Spinal cord (tissue), 10 donors: ENCODE data around the gene TUBB6. TPM values are rescaled to one million over a fixed set of nuclear protein-coding genes. Genes with fewer than 3 reads are reported as not detected.

Experiments
- DNase-seq, 6 donors: peaks; one replicate each; pipeline versions ENCODE4 v3.0.0 to v3.0.0-alpha.2; 2013 to 2015; ENCODE audit warnings: low spot score in 6 of 6, low read depth in 4 of 6
- H3K27ac ChIP-seq: one replicate; pipeline ENCODE4 v1.5.1; 2013; ENCODE audit warnings: low read depth, low read length, control low read depth
- H3K27me3 ChIP-seq: one replicate; pipeline ENCODE4 v1.6.1; 2013; ENCODE audit warnings: low read length; ENCODE audit not compliant: control insufficient read depth, insufficient read depth
- H3K36me3 ChIP-seq: one replicate; pipeline ENCODE4 v1.6.1; 2013; ENCODE audit warnings: low read length; ENCODE audit not compliant: control insufficient read depth, insufficient read depth
- H3K4me1 ChIP-seq: one replicate; pipeline ENCODE4 v1.6.1; 2013; ENCODE audit warnings: low read length; ENCODE audit not compliant: control insufficient read depth, insufficient read depth
- H3K4me3 ChIP-seq: one replicate; pipeline ENCODE4 v1.5.1; 2013; ENCODE audit warnings: low read depth, low read length, control low read depth
- H3K9me3 ChIP-seq: one replicate; pipeline ENCODE4 v1.6.1; 2013; ENCODE audit warnings: low read length; ENCODE audit not compliant: control insufficient read depth, insufficient read depth
- WGBS: methylation state at CpG from one replicate; pipeline ENCODE4 v1.1.5; 2013; ENCODE audit warnings: missing lambda C conversion rate; ENCODE audit not compliant: insufficient coverage; 5-methylcytosine and 5-hydroxymethylcytosine counted together
- long read RNA-seq, 4 donors: transcript quantifications; one replicate each; lab custom pipeline, GENCODE V29; 2026
- polyA plus RNA-seq, 2 donors: library from polyadenylated mRNA; unstranded; fragments of 120-200 nt; gene quantifications; one replicate each; pipeline ENCODE4 v1.2.1, GENCODE V29; 2013; ENCODE audit not compliant: insufficient read length in 2 of 2
- total RNA-seq, 2 donors: library from RNA; depleted of rRNA in 1 of 2; stranded (reverse); fragments of 120-200 nt in 1 of 2; fragments of >200 nt in 1 of 2; gene quantifications; one replicate each; pipeline versions ENCODE4 v1.2.3 to v1.2.4, GENCODE V29; 2013 to 2014
- donor health status: healthy.

The TUBB6 gene
- total RNA-seq: 100 to 1,000 TPM; 107 to 163 TPM
- 10 to 100 TPM; 42.9 to 67.2 TPM for polyA plus RNA-seq
- long read RNA-seq, donor 1, transcript TUBB6-201 (4 exons, 2,064 nt): major isoform, 20 of 61 reads
- long read RNA-seq, donor 1, transcript TUBB6-213 (4 exons, 1,017 nt): minor isoform, 6 of 61 reads
- long read RNA-seq, donor 1, partial matches to known transcripts: 20 of 61 reads
- long read RNA-seq, donor 1, other reads (novel, unspliced or antisense): 11 of 61 reads
- long read RNA-seq, donor 2, transcript TUBB6-201 (4 exons, 2,064 nt): major isoform, 5 of 20 reads
- long read RNA-seq, donor 2, partial matches to known transcripts: 11 of 20 reads
- long read RNA-seq, donor 2, other reads (novel, unspliced or antisense): 0 of 20 reads
- long read RNA-seq, donor 3, transcript TUBB6-201 (4 exons, 2,064 nt): major isoform, 7 of 10 reads
- long read RNA-seq, donor 3, partial matches to known transcripts: 0 of 10 reads
- long read RNA-seq, donor 3, other reads (novel, unspliced or antisense): 0 of 10 reads
- long read RNA-seq, donor 4, transcript TUBB6-213 (4 exons, 1,017 nt): minor isoform, 10 of 63 reads
- long read RNA-seq, donor 4, transcript TUBB6-202 (3 exons, 2,163 nt): minor isoform, 10 of 63 reads
- long read RNA-seq, donor 4, transcript TUBB6-201 (4 exons, 2,064 nt): major isoform, 22 of 63 reads
- long read RNA-seq, donor 4, partial matches to known transcripts: 21 of 63 reads
- long read RNA-seq, donor 4, other reads (novel, unspliced or antisense): 0 of 63 reads

GRCh38 chr18:12307701-12308385, at the start of gene TUBB6:
Gene TUBB6 (plus strand): TSS chr18:12308241. CDS start chr18:12308293, 52 bp downstream.
- Histone ChIP-seq H3K27me3 (peaks cover 40% of the 10 kb centered on the region), H3K9me3 (no peaks in the 10 kb centered on the region), H3K36me3 (no peaks in the 10 kb centered on the region), H3K4me1 (peaks cover 19% of the 10 kb centered on the region), H3K27ac (peak within 1 kb of the TSS; percentile 82), H3K4me3 (peak within 1 kb of the TSS; percentile 61)
- under 1% methylated on average over 88 of the region's 88 CpGs for WGBS
- peak in 2 of 6 donors; percentile 32 to 77 for DNase-seq

GRCh38 chr18:12258719-12259705, 49.0 kb upstream of the TUBB6 start:
- DNase-seq: no peak
- H3K27me3 ChIP-seq: peaks cover 24% of the 10 kb centered on the region
- 80% methylated on average over 23 of the region's 29 CpGs for WGBS
- H3K4me3 ChIP-seq: no peak overlapping the region
- peaks cover 11% of the 10 kb centered on the region for H3K4me1 ChIP-seq
- H3K36me3 ChIP-seq: no peaks in the 10 kb centered on the region
- no peaks in the 10 kb centered on the region for H3K9me3 ChIP-seq
- H3K27ac ChIP-seq: no peak overlapping the region

GRCh38 chr18:12262748-12263147, 45.3 kb upstream of the TUBB6 start:
- no peak for DNase-seq
- Histone ChIP-seq H3K27me3 (no peaks in the 10 kb centered on the region), H3K4me3 (no peak overlapping the region), H3K9me3 (no peaks in the 10 kb centered on the region), H3K4me1 (no peaks in the 10 kb centered on the region), H3K36me3 (no peaks in the 10 kb centered on the region), H3K27ac (no peak overlapping the region)
- WGBS: 78% methylated on average over 6 of the region's 8 CpGs

GRCh38 chr18:12264864-12265263, 43.2 kb upstream of the TUBB6 start:
- no peaks in the 10 kb centered on the region for H3K36me3 ChIP-seq
- WGBS: no CpG with 5 or more reads among the region's 2 CpGs
- H3K27me3 ChIP-seq: no peaks in the 10 kb centered on the region
- DNase-seq: no peak
- no peaks in the 10 kb centered on the region for H3K4me1 ChIP-seq
- H3K4me3 ChIP-seq: no peak overlapping the region
- no peaks in the 10 kb centered on the region for H3K9me3 ChIP-seq
- H3K27ac ChIP-seq: no peak overlapping the region

- Histone ChIP-seq H3K9me3 (no peaks in the 10 kb centered on the region), H3K27ac (peak overlapping the region; percentile 25), H3K27me3 (no peaks in the 10 kb centered on the region), H3K4me1 (peaks cover 7% of the 10 kb centered on the region), H3K36me3 (no peaks in the 10 kb centered on the region), H3K4me3 (peak overlapping the region; percentile 38)
- DNase-seq: peak; percentile 64 to 92 (median 75)
- WGBS: 19% methylated on average over 49 of the region's 51 CpGs
Measured at GRCh38 chr18:12271376-12272235, 36.4 kb upstream of the TUBB6 start.

- no CpG with 5 or more reads among the region's 4 CpGs for WGBS
- peaks cover 36% of the 10 kb centered on the region for H3K4me1 ChIP-seq
- no peaks in the 10 kb centered on the region for H3K36me3 ChIP-seq
Measured at GRCh38 chr18:12274793-12275192, 33.2 kb upstream of the TUBB6 start.

GRCh38 chr18:12276736-12277554, 31.1 kb upstream of the TUBB6 start:
- no peak overlapping the region for H3K27ac ChIP-seq
- no peak overlapping the region for H3K4me3 ChIP-seq
- H3K4me1 ChIP-seq: peaks cover 30% of the 10 kb centered on the region
- DNase-seq: no peak
- no peaks in the 10 kb centered on the region for H3K9me3 ChIP-seq
- WGBS: 81% methylated on average over 24 of the region's 26 CpGs
- no peaks in the 10 kb centered on the region for H3K36me3 ChIP-seq
- H3K27me3 ChIP-seq: no peaks in the 10 kb centered on the region

More at GRCh38 chr18:12274793-12275192, 33.2 kb upstream of the TUBB6 start:
- no peaks in the 10 kb centered on the region for H3K27me3 ChIP-seq
- no peak overlapping the region for H3K4me3 ChIP-seq
- H3K27ac ChIP-seq: no peak overlapping the region
- no peaks in the 10 kb centered on the region for H3K9me3 ChIP-seq
- DNase-seq: no peak
